ENCODE data around the gene OR6J1. TPM values are rescaled to one million over a fixed set of nuclear protein-coding genes. Genes with fewer than 3 reads are reported as not detected.

Gene OR6J1
- total and polyA plus RNA-seq, 2 of the 8 experiments (the other 6 are each of a cell fraction or from before 2014, with no cell fraction given): not detected

- TF ChIP-seq CHD7 (IDR thresholded peaks at IDR 0.05; ENCODE audit: insufficient replicate concordance, low read length) (no peak), BCL11A (IDR thresholded peaks at IDR 0.05; ENCODE audit: low read depth in 2 of 2, low read length in 2 of 2) (no peak), JUND (IDR thresholded peaks at IDR 0.05; ENCODE audit: low read length) (no peak), RBBP5 (IDR thresholded peaks at IDR 0.05; ENCODE audit: borderline replicate concordance, low read depth, low read length) (no peak), USF2 (IDR thresholded peaks at IDR 0.05; ENCODE audit: low read length) (no peak), EZH2 (IDR thresholded peaks at IDR 0.05; ENCODE audit: low read depth, low read length, severe bottlenecking) (no peak), TAF1 (IDR thresholded peaks at IDR 0.05; ENCODE audit: low read depth, low read length) (no peak), CEBPB (IDR thresholded peaks at IDR 0.05; ENCODE audit: low read depth, low read length) (no peak), KDM5A (IDR thresholded peaks at IDR 0.05; ENCODE audit: low read length) (no peak), BACH1 (IDR thresholded peaks at IDR 0.05; ENCODE audit: low read length) (no peak)
Measured at GRCh38 chr14:22678221-22678620, 34.1 kb upstream of the OR6J1 start (continued).
